ENCODE measurements around the gene PDZD2.

PDZD2 gene

DNA sequence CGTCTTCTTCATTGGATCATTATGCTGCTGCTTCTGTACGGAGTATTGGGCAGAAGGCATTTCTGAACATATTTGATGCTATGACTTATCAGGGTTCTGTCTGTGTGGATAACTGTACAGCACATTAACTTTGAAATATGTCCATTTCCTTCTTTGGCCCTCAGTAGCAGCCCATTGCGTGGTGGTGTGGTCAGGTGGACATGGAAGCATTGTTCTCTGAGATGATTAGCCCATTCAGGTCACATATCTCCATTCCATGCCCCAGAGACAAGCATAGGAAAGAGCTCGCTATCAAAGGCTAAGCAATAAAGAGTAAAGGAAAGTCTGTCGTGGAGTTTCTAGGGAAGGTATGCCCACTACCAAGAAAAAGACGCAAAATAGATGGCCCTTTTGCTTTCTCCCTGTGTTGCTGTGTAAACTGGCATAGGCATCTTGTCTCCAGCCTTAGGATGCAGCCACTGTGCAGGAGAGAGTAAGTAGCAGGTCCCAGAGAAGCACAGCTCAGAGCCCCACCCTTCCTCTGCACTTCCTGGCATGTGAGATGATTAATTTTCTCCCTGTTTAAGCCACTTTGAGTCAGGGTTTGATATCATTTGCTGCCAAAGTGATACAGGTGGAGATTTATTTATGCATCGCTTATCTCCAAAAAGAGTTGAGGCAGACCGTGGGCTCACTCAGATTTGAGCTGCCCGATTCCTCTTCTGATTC, 221.9 kb downstream of the PDZD2 start:
- no peak for FAIRE-seq

GRCh38 chr5:31861601-31862000, 222.7 kb downstream of the PDZD2 start:
- no peak for FAIRE-seq

More for the DNA sequence above, 221.9 kb downstream of the PDZD2 start:
- DNase-seq (ENCODE audit: low spot score), result no peak

GRCh38 chr5:31863991-31864411, 225.1 kb downstream of the PDZD2 start:
- DNase-seq (ENCODE audit: low spot score) (no peak), FAIRE-seq (no peak)

More at GRCh38 chr5:31861601-31862000, 222.7 kb downstream of the PDZD2 start:
- DNase-seq (ENCODE audit: low spot score), result no peak

GRCh38 chr5:31866166-31866565, 227.2 kb downstream of the PDZD2 start:
- FAIRE-seq (no peak), DNase-seq (ENCODE audit: low spot score) (no peak)

GRCh38 chr5:31867219-31867618, 228.3 kb downstream of the PDZD2 start:
- DNase-seq (ENCODE audit: low spot score) (no peak), FAIRE-seq (no peak)

DNA sequence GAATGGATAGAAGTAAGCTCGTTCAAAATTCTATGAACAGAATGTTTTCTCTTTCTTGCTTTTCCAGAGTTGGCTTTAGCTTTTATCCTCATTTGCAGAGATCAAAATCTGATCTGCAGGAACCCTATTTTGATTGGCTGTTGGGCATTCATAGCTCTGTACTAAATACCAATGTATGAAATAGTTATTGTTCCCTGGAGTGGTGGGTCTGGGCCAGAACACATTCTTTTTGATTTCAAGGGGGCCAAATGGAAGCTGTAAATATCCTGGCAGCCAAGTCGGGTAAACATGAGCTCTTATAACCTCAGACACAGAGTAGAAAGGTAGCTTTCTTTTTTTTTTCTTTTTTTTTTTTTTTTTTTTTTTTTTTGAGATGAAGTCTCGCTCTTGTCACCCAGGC, 241.5 kb downstream of the PDZD2 start:
- no peak for DNase-seq (ENCODE audit: low spot score)
- no peak for FAIRE-seq

DNA sequence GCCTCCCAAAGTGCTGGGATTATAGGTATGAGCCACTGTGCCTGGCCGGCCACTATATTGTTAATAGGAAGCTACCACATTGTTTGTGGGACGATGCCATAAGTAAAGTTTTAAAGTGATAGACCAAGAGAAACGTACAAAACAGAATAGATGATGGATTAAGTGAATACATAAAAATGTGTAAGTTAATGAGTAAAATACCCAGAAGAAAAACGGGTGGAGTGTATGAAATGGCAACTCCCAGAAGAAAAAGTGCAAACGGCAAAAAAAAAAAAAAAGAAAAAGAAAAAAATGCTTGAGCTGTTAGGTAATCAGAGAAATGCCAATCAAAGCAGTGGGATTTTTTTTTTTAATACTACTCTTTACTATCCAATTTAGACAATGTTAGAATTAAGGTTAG, 246.0 kb downstream of the PDZD2 start:
- peak; percentile 85 for FAIRE-seq
- DNase-seq (ENCODE audit: low spot score), result no peak

- FAIRE-seq (no peak), DNase-seq (ENCODE audit: low spot score) (no peak)
Measured at GRCh38 chr5:31886206-31886605, 247.3 kb downstream of the PDZD2 start.

GRCh38 chr5:31887556-31887955, 248.6 kb downstream of the PDZD2 start:
- no peak for FAIRE-seq

DNA sequence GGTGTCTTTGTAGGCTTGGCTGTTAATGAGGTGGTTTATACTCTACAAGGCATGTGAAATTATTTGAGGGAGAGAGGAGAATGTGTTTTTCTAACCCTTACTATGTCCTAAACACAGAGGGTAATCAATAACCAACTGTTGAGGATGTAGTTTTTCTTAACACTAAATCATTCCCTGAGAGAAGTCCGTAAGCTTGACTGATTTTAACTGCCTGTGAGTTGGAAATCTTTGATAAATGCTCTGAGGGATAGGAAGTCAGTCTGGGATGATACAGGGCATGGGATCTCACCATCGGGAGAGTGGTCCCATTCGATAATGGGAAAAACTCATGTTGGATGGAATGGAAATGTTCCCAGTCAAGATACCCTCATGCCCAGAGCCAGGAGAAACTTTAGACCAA, 249.6 kb downstream of the PDZD2 start:
- FAIRE-seq (no peak), DNase-seq (ENCODE audit: low spot score) (no peak)

More at GRCh38 chr5:31887556-31887955, 248.6 kb downstream of the PDZD2 start:
- no peak for DNase-seq (ENCODE audit: low spot score)

DNA sequence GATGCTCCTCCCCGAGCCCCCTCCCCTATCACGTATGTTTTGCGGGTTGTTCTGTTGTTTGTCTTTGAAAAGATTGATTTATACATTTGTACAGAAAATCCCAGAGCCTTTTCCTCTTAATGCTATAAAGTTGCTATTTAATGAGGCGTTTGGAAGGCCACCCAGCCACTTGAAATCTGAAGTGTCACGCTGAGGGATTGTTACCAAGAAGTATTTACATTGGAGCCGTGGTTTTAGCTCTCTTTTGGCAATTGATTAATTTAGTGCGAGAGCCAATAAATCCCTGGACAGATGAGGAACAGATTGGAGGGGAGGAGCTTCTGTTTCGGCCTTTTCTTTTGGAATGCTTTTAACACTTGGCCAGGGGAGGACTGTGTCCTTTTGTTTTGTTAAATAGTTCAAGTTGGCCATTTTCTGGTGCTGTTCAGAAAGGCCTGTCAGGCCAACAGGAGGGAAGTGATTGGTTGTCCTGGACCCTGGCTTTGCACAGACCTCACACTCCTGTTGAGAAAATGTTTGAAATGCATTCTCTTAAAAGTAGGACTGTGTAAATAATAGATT, 250.2 kb downstream of the PDZD2 start:
- no peak for DNase-seq (ENCODE audit: low spot score)
- FAIRE-seq, result no peak

DNA sequence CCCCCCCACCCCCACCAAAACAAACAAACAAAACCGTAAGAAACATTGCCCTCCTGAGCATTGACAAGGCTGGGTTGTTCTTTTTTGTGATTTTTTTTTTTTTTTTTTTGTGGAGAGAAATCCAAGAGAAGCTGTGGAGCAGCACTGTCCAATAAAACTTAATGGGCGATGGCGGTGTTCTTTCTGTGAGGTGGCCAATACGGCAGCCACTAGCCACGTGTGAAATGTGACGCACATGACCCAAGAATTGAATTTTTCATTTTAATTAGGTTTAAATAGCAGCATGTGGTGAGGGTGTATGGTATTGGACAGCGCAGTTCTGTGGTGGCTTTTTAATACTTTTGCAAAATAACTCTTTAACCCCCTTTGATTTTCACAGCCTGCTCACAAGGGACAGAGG, 251.1 kb downstream of the PDZD2 start:
- DNase-seq (ENCODE audit: low spot score) (no peak), FAIRE-seq (no peak)

- no peak for FAIRE-seq
- no peak for DNase-seq (ENCODE audit: low spot score)
Measured at GRCh38 chr5:31894141-31894540, 255.2 kb downstream of the PDZD2 start.

DNA sequence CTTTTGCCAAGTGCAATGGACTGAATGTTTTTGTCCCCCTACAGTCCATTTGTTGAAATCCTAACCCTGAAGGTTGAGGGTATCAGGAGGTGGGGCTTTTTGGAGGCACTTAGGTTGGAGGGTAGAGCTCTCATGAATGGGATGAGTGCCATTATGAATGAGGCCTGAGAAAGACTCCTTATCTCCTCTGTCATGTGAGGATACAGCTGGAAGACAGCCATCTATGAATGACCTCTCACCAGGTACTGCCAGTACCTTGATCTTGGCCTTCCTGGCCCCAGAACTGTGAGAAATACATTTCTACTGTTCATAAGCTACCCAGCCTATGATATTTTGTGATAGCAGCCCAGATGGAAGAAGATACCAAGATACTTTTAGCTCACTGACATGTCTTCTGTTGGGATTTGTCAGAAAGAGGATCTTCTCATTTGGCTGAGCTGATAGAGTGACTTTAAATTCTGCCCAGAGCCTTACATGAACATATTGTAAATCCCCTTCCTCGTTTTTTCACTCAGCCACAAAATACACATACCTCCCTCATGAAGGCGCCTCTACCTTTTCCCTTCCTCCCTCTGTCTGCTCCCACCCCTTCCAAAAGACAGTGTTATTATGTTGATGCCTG, 256.4 kb downstream of the PDZD2 start:
- no peak for DNase-seq (ENCODE audit: low spot score)
- no peak for FAIRE-seq

- DNase-seq (ENCODE audit: low spot score) (no peak), FAIRE-seq (no peak)
Measured at GRCh38 chr5:31898036-31898632, 259.2 kb downstream of the PDZD2 start.

DNA sequence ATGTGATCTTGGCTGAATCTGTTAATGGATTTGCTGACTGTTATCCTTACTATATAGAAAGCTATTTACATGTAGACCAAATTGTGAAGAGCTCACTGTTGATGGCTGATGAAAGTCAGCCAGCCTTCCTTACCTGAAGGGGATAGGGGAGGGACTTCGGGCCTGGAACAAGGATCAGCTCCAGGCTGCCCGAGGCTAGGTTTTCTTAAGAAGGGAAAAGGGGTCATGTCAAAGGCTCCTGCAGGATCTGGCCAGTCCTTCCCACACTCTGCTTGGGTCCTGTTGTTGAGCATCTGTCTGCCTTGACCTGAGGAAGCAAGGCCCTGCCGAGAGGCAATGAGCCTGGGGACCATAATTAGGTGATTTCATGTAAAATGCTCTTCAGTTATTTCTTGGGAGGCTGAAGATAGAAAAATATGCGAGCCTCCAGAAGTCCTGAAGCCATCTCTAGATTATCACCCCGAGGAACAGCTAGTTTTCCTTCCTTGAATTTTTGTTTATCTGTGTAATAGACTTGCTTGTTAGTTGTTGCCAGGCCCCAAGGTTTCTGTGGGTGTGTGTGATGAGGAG, 261.4 kb downstream of the PDZD2 start:
- no peak for FAIRE-seq
- no peak for DNase-seq (ENCODE audit: low spot score)

GRCh38 chr5:31901807-31902530, 263.0 kb downstream of the PDZD2 start:
- no peak for FAIRE-seq
- DNase-seq (ENCODE audit: low spot score), result no peak

DNA sequence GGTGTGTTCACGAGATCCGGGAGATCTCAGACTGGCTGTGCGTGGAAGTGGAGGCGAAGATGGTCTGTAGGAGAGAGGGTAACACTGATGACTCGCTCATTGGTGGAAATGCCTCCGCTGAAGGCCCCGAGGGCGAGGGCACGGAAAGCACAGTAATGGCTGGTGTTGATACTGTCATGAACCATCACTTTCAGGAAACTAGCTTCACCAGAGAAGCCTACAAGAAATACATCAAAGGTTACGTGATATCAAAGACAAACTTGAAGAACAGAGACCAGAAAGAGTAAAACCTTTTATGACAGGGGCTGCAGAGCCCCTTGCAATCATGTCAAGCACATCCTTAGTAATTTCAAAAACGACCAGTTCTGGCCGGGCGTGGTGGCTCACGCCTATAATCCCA, 269.5 kb downstream of the PDZD2 start:
- no peak for FAIRE-seq

DNA sequence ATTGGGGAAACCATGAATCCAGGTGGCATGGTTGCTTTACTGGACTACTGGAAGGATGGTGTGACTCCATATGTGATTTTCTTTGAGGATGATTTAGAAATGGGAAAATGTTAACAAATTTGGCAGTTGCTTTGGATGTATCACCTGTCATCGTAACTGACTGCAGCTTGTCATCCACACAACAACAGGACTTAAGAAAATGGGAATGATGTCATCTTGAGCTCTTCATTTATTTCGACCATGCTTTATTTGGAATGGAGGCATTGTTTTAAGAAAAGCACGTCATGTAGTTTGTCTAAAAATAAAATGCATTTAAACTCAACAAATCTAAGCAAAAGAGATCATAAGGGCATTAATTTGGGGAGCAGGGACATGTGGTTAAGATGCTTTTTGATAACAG, 270.1 kb downstream of the PDZD2 start:
- DNase-seq (ENCODE audit: low spot score) (no peak), FAIRE-seq (no peak)

More for the DNA sequence above, 269.5 kb downstream of the PDZD2 start:
- DNase-seq (ENCODE audit: low spot score), result no peak

DNA sequence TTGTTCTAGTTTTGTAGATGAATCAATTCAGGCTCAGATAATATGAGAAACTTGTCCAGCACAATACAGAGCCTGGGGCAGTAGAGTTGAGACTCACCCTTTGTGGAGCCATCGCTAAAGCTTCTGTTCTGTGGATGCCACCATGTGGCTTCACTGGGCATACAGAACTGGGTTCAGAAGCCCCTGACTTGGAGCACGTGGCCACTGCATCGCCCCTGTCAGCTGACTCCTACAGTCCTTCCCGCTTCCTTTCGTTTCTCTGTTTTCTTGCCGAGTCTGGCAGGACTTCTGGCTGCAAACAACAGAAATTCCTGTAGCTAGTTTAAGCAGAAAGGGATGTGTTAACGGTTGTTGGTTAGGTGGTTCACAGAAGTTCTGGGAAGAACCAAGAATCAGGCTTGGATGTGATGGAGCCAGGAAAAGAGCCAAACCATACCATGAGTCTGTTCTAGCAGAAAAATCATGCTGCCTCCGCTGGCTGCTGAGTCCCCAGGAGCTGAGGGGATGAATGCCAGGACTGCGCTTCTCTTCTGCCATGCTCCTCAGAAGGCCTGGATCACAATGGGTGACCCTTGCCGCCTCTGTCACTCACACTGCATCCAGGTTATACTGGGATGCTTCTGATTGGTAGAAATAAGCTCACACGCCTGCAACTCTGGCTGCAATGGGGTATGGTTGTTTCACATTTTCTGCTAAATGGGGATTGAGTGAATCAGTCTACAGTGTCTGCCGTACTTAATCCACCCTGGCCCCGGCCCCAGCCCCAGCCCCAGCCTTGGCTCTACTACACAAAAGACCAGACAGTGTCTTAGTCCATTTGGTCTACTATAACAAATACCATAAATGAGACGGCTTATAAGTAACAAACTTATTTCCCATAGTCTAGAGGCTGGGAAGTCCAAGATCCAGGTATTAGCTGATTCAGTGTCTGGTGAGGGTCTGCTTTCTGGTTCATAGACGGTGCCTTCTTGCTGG, 272.6 kb downstream of the PDZD2 start:
- DNase-seq (ENCODE audit: low spot score) (no peak), FAIRE-seq (no peak)
